Measurements from ENCODE around the gene UBE2F.
"Not testable (repeated sequence)": the region's sequence is repeated elsewhere in the genome, so short reads cannot be mapped to it uniquely, and the experiment has no call there.

UBE2F gene

DNA sequence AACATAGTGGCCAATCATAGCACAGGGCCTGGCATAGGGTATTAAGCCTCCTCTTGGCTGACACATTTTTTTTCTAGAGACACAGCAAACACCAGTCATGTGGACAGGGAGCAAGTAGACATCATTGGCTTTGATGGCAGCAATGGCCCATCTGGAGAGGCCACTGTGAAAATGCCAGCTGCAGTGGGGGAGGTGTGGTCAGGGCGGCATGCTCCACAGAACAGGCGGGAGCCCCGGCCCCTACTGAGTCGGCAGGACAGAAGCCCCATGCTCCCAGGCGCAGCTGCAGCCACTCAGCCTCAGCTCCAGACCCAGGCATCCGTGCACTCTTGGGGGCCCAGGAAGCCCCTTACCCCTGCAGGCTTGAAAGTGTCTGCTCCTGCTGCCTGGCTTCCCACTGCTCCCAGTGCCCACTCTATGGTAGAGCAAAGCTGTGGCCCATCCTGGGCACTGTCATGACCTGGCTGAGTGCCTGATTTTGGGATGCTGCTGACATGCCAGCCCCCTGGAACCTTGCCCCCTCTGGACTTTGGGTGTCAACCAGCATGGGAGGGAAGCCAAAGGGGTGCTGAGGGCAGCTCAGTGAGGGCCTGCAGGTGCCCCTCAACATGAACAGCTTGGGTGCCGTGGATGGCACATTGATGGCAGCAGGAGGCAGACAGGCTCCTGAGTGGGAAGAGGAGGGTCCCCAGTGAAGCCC, 23.3 kb upstream of the UBE2F start:
- Histone ChIP-seq H3K4me2 (ENCODE audit: insufficient read depth, low read length) (no peak overlapping the region), H3K27me3 (ENCODE audit: insufficient read depth, low read length, poor library complexity) (no peaks in the 10 kb centered on the region), H3K79me2 (ENCODE audit: insufficient read depth, low read length) (no peaks in the 10 kb centered on the region), H4K20me1 (ENCODE audit: insufficient read depth, low read length) (no peaks in the 10 kb centered on the region), H3K4me3 (ENCODE audit: low read depth in 1 of 2, low read length in 2 of 2) (no peak overlapping the region), H3K36me3 (ENCODE audit: insufficient read depth, low read length) (no peaks in the 10 kb centered on the region), H2AFZ (ENCODE audit: low read depth, low read length) (no peak overlapping the region), H3K4me1 (ENCODE audit: insufficient read depth, low read length) (no peaks in the 10 kb centered on the region), H3K27ac (ENCODE audit: low read length) (no peak overlapping the region), H3K9ac (ENCODE audit: low read depth, low read length) (no peak overlapping the region), H3K9me3 (ENCODE audit: insufficient read depth, low read length, severe bottlenecking) (peaks cover 18% of the 10 kb centered on the region)
- ATAC-seq (ENCODE audit: insufficient read depth, low read depth): no peak
- TF ChIP-seq, protein P1, sequence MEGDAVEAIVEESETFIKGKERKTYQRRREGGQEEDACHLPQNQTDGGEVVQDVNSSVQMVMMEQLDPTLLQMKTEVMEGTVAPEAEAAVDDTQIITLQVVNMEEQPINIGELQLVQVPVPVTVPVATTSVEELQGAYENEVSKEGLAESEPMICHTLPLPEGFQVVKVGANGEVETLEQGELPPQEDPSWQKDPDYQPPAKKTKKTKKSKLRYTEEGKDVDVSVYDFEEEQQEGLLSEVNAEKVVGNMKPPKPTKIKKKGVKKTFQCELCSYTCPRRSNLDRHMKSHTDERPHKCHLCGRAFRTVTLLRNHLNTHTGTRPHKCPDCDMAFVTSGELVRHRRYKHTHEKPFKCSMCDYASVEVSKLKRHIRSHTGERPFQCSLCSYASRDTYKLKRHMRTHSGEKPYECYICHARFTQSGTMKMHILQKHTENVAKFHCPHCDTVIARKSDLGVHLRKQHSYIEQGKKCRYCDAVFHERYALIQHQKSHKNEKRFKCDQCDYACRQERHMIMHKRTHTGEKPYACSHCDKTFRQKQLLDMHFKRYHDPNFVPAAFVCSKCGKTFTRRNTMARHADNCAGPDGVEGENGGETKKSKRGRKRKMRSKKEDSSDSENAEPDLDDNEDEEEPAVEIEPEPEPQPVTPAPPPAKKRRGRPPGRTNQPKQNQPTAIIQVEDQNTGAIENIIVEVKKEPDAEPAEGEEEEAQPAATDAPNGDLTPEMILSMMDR (IDR thresholded peaks at IDR 0.05; ENCODE audit: borderline replicate concordance, extremely low read depth, low read length, poor library complexity, severe bottlenecking): no peak
- no peak for TF ChIP-seq EZH2 (IDR thresholded peaks at IDR 0.05; ENCODE audit: borderline replicate concordance, low read depth, low read length, severe bottlenecking)
- no peak for DNase-seq

DNA sequence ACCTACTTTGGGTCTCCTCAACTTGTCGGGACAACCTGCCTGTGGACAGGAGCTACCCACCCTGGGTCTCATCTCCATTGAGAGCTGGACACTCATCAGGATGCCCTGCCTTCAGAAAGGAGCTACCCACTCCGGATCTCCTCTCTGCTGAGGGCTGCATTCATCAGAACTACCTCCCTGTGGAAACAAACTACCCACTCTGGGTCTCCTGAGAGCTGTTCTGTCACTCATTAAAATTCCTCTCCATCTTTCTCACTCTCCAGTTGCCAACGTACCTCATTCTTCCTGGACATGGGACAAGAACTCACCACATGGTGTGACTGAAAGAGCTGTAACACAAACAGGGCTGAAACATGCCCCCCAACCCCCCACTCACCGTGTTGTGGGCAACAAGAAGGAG, 22.5 kb upstream of the UBE2F start:
- H3K4me3 ChIP-seq (ENCODE audit: low read depth in 1 of 2, low read length in 2 of 2): no peak overlapping the region
- H3K4me2 ChIP-seq (ENCODE audit: insufficient read depth, low read length): no peak overlapping the region
- no peaks in the 10 kb centered on the region for H3K4me1 ChIP-seq (ENCODE audit: insufficient read depth, low read length)
- TF ChIP-seq EZH2 (IDR thresholded peaks at IDR 0.05; ENCODE audit: borderline replicate concordance, low read depth, low read length, severe bottlenecking): no peak
- TF ChIP-seq, protein P1 (IDR thresholded peaks at IDR 0.05; ENCODE audit: borderline replicate concordance, extremely low read depth, low read length, poor library complexity, severe bottlenecking): no peak
- H3K27me3 ChIP-seq (ENCODE audit: insufficient read depth, low read length, poor library complexity): no peaks in the 10 kb centered on the region
- ATAC-seq (ENCODE audit: insufficient read depth, low read depth) (no peak), DNase-seq (no peak)
- no peaks in the 10 kb centered on the region for H4K20me1 ChIP-seq (ENCODE audit: insufficient read depth, low read length)
- H2AFZ ChIP-seq (ENCODE audit: low read depth, low read length): no peak overlapping the region
- H3K27ac ChIP-seq (ENCODE audit: low read length): no peak overlapping the region
- H3K9ac ChIP-seq (ENCODE audit: low read depth, low read length): no peak overlapping the region
- H3K79me2 ChIP-seq (ENCODE audit: insufficient read depth, low read length): no peaks in the 10 kb centered on the region
- peaks cover 18% of the 10 kb centered on the region for H3K9me3 ChIP-seq (ENCODE audit: insufficient read depth, low read length, severe bottlenecking)
- H3K36me3 ChIP-seq (ENCODE audit: insufficient read depth, low read length): no peaks in the 10 kb centered on the region

DNA sequence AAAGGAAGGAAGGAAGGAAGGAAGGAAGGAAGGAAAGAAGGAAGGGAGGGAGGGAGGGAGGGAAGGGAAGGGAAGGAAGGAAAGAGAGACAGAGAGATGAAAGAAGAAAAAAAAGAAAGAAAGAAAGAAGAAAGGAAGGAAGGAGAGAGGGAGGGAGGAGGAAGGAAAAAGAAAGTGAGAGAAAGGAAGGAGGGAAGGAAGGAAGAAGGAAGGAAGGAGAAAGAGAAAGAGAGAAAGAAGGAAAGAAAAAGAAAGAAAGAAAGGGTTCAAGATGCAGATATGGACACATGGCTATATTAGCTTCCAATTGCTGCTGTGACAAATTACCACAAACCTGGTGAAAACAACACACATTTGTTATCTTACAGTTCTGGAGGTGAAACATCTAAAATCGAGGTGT, 20.4 kb upstream of the UBE2F start:
- H4K20me1 ChIP-seq (ENCODE audit: insufficient read depth, low read length): no peaks in the 10 kb centered on the region
- no peak for ATAC-seq (ENCODE audit: insufficient read depth, low read depth)
- DNase-seq: no peak

DNA sequence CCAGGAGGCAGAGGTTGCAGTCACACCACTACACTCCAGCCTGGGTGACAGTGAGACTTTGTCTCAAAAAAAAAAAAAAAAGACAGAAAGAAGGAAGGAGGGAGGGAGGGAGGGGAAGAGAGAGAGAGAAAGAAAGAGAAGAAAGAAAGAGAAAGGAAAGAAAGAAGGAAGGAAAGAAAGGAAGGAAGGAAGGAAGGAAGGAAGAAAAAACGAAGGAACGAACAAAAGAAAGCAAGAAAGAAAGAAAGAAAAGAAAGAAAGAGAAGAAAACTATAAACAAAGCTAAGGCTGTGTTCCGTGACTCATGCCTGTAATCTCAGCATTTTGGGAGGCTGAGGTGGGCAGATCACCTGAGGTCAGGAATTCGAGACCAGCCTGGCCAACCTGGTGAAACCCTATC, 15.5 kb upstream of the UBE2F start:
- not testable (repeated sequence) for H3K4me3 ChIP-seq (ENCODE audit: low read depth in 1 of 2, low read length in 2 of 2); H3K36me3 ChIP-seq (ENCODE audit: insufficient read depth, low read length); H3K9ac ChIP-seq (ENCODE audit: low read depth, low read length); H2AFZ ChIP-seq (ENCODE audit: low read depth, low read length); H4K20me1 ChIP-seq (ENCODE audit: insufficient read depth, low read length); H3K4me1 ChIP-seq (ENCODE audit: insufficient read depth, low read length); DNase-seq; H3K27ac ChIP-seq (ENCODE audit: low read length); H3K9me3 ChIP-seq (ENCODE audit: insufficient read depth, low read length, severe bottlenecking); H3K27me3 ChIP-seq (ENCODE audit: insufficient read depth, low read length, poor library complexity); H3K79me2 ChIP-seq (ENCODE audit: insufficient read depth, low read length); H3K4me2 ChIP-seq (ENCODE audit: insufficient read depth, low read length); ATAC-seq (ENCODE audit: insufficient read depth, low read depth)

More for the DNA sequence above, 20.4 kb upstream of the UBE2F start:
- H3K79me2 ChIP-seq (ENCODE audit: insufficient read depth, low read length): no peaks in the 10 kb centered on the region
- peaks cover 18% of the 10 kb centered on the region for H3K9me3 ChIP-seq (ENCODE audit: insufficient read depth, low read length, severe bottlenecking)
- H3K4me2 ChIP-seq (ENCODE audit: insufficient read depth, low read length): no peak overlapping the region
- H3K4me3 ChIP-seq (ENCODE audit: low read depth in 1 of 2, low read length in 2 of 2): no peak overlapping the region
- no peak overlapping the region for H2AFZ ChIP-seq (ENCODE audit: low read depth, low read length)
- no peaks in the 10 kb centered on the region for H3K4me1 ChIP-seq (ENCODE audit: insufficient read depth, low read length)
- no peak overlapping the region for H3K9ac ChIP-seq (ENCODE audit: low read depth, low read length)
- no peaks in the 10 kb centered on the region for H3K27me3 ChIP-seq (ENCODE audit: insufficient read depth, low read length, poor library complexity)
- H3K36me3 ChIP-seq (ENCODE audit: insufficient read depth, low read length): no peaks in the 10 kb centered on the region
- no peak for TF ChIP-seq EZH2 (IDR thresholded peaks at IDR 0.05; ENCODE audit: borderline replicate concordance, low read depth, low read length, severe bottlenecking)
- TF ChIP-seq, protein P1 (IDR thresholded peaks at IDR 0.05; ENCODE audit: borderline replicate concordance, extremely low read depth, low read length, poor library complexity, severe bottlenecking): no peak
- H3K27ac ChIP-seq (ENCODE audit: low read length): no peak overlapping the region

Measured in DND-41 (cell line).